ENCODE measurements around the gene SOHLH1. TPM values are rescaled to one million over a fixed set of nuclear protein-coding genes. Genes with fewer than 3 reads are reported as not detected.
A peak's percentile ranks its signal among the peaks of the same experiment; 100 is the strongest.

Gene SOHLH1
- polyA plus RNA-seq, 1 of the 3 experiments (the other 2 are of a cell fraction): not detected

DNA sequence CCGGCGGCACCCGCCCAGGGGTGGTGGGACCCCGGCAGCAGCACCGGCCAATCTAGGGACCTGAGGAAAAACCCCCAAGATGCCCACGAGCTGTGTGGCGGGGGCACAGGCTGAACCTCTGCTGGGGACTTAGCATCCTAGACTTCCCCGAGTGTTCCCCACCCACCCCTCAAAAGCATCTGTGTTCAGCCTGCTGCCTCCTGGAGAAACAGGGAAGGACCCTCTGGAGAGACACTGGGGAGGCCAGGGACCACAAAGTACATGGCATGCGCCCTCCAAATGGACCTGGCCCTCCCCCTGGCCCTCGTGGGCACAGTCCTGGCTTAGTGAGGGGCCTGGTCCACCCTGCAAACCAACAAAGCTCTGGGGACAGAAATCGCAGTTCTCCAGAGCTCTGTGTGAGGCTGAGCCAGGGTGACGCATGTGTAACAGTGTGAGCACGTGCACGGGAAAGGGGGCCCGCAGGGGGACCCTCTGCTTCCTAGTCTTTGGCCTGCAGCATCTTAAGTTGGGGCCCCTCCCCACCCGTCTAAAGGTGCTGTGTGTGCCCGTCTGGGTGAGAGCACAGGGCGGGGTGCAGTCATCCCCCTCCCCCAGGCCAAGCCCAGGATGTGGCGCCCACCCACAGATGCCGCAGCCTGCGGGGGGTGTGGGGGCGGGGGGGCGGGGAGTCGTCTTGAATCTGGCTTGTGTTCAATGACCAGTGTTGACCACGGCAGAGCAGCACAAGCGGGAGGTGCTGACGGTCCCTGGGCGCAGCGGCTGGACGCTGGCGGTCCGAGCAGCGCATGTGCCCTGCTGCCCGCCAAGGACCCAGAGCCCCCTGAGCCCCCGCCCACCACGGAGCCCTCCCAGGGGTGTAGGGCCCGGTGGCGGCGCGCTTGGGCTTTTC is 2.0 kb upstream of the SOHLH1 start:
- Histone ChIP-seq H3K4me2 (peak overlapping the region; percentile 37; the same call in 1 of the 2 replicates), H3K9me3 (no peaks in the 10 kb centered on the region), H3K36me3 (replicated peaks in 1 of 2; ENCODE audit: control insufficient read depth in 1 of 2, insufficient read depth in 2 of 2, low read length in 1 of 2) (no peaks in the 10 kb centered on the region), H3K4me3 (ENCODE audit: low read depth in 2 of 2, low read length in 1 of 2) (peak overlapping the region in 1 of 2 experiments; percentile 30; a peak in 2 of 4 replicates), H3K79me2 (ENCODE audit: insufficient read depth) (no peaks in the 10 kb centered on the region), H3K9ac (no peak overlapping the region), H3K27ac (ENCODE audit: low read depth in 2 of 2, low read length in 1 of 2) (no peak overlapping the region; a peak in 1 of 4 replicates), H2AFZ (ENCODE audit: low read depth) (no peak overlapping the region), H3F3A (replicated peaks; ENCODE audit: insufficient read depth) (no peaks in the 10 kb centered on the region), H3K9me2 (no peaks in the 10 kb centered on the region), H4K20me1 (ENCODE audit: insufficient read depth) (no peaks in the 10 kb centered on the region), H3K4me1 (ENCODE audit: control insufficient read depth in 1 of 2, insufficient read depth in 2 of 2, low read depth in 1 of 2, low read length in 1 of 2) (peaks cover 0 to 23% of the 10 kb centered on the region in 2 experiments; a peak in 1 of 4 replicates), H3K27me3 (ENCODE audit: insufficient read depth) (no peaks in the 10 kb centered on the region)
- ChIA-PET POLR2A (no interaction called here), CTCF (interaction anchor here (0.7 to 4.3 kb wide), 7 partner anchors 8 to 187 kb away, joined by 3 to 32 read pairs (median 4); no protein-coding TSS in a partner anchor)
- WGBS (ENCODE audit: low lambda C conversion rate): 80% methylated on average over 1 of the region's 40 CpGs
- TF ChIP-seq EP300 (IDR thresholded peaks at IDR 0.05; ENCODE audit: borderline replicate concordance in 1 of 2, low read depth in 1 of 2, low read length in 1 of 2) (no peak), POLR2AphosphoS5 (IDR thresholded peaks at IDR 0.05; ENCODE audit: low read depth, low read length) (no peak), ELF1 (IDR thresholded peaks at IDR 0.05) (no peak), GATA2 (CRISPR knock-in tag; IDR thresholded peaks at IDR 0.05) (no peak)
- TF ChIP-seq, protein P1, sequence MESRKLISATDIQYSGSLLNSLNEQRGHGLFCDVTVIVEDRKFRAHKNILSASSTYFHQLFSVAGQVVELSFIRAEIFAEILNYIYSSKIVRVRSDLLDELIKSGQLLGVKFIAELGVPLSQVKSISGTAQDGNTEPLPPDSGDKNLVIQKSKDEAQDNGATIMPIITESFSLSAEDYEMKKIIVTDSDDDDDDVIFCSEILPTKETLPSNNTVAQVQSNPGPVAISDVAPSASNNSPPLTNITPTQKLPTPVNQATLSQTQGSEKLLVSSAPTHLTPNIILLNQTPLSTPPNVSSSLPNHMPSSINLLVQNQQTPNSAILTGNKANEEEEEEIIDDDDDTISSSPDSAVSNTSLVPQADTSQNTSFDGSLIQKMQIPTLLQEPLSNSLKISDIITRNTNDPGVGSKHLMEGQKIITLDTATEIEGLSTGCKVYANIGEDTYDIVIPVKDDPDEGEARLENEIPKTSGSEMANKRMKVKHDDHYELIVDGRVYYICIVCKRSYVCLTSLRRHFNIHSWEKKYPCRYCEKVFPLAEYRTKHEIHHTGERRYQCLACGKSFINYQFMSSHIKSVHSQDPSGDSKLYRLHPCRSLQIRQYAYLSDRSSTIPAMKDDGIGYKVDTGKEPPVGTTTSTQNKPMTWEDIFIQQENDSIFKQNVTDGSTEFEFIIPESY (IDR thresholded peaks at IDR 0.05; ENCODE audit: borderline replicate concordance, low read depth): no peak
- peak; percentile 57 for DNase-seq

DNA sequence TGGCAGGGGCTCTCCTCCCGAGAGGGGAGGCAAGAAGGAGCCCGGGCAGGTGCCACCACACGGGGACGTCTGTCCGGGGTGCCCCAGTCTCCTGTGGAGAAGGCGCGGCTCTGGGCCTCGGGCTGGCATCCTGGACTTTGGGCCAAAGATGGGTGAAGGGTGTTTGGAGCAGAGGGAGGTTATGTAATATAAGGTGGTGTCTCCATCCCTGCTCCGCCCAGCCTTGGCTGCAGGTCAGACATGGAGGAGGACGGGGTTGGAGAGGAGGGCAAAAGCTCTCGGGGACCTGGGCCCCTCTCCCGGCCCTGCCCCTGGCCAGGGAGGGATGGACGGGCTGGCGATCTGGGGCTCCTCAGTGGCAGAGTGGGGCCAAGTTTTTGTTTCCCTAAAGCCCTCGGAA is 1.2 kb upstream of the SOHLH1 start:
- no peaks in the 10 kb centered on the region for H3K9me3 ChIP-seq
- DNase-seq: no peak
- H3K9ac ChIP-seq: no peak overlapping the region
- no peak overlapping the region for H3K27ac ChIP-seq (ENCODE audit: low read depth in 2 of 2, low read length in 1 of 2)
- no peak overlapping the region for H3K4me2 ChIP-seq
- no peaks in the 10 kb centered on the region for H3F3A ChIP-seq (replicated peaks; ENCODE audit: insufficient read depth)
- no peaks in the 10 kb centered on the region for H3K36me3 ChIP-seq (replicated peaks in 1 of 2; ENCODE audit: control insufficient read depth in 1 of 2, insufficient read depth in 2 of 2, low read length in 1 of 2)
- H3K79me2 ChIP-seq (ENCODE audit: insufficient read depth): no peaks in the 10 kb centered on the region
- H3K4me1 ChIP-seq (ENCODE audit: control insufficient read depth in 1 of 2, insufficient read depth in 2 of 2, low read depth in 1 of 2, low read length in 1 of 2): peaks cover 0 to 20% of the 10 kb centered on the region in 2 experiments; a peak in 1 of 4 replicates
- CTCF ChIA-PET: interaction anchor here (0.6 to 1.4 kb wide), 3 partner anchors 98 to 422 kb away, joined by 3 read pairs; no protein-coding TSS in a partner anchor
- no peaks in the 10 kb centered on the region for H4K20me1 ChIP-seq (ENCODE audit: insufficient read depth)
- H3K4me3 ChIP-seq (ENCODE audit: low read depth in 2 of 2, low read length in 1 of 2): no peak overlapping the region
- no peak overlapping the region for H2AFZ ChIP-seq (ENCODE audit: low read depth)
- TF ChIP-seq RFX5 (IDR thresholded peaks at IDR 0.05; ENCODE audit: low read length) (no peak), RXRA (IDR thresholded peaks at IDR 0.05; ENCODE audit: borderline replicate concordance, low read depth) (no peak)
- POLR2A ChIA-PET: no interaction called here
- no peaks in the 10 kb centered on the region for H3K9me2 ChIP-seq
- 66% methylated on average over 10 of the region's 15 CpGs for WGBS (ENCODE audit: low lambda C conversion rate)
- H3K27me3 ChIP-seq (ENCODE audit: insufficient read depth): no peaks in the 10 kb centered on the region

DNA sequence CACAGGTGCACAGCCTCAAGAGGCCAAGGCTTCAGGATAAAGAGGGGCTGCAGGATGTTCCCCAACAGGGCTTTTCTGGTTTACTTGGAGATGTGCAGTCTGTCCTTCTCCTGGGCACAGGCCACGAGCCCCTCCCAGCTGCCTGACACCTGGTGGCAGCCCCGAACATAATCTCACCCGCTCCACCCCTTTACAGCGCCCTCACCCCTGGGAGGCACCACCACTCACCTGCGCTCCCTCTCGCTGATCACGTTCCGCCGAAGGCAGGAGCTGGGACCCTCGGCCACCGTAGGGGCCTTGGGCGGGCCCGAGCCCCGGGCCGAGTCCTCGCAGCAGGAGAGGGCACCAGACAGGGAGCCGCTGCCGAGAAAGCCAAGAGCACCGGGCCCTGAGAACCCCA is 514 bp downstream of the SOHLH1 start:
- Histone ChIP-seq H3K4me1 (ENCODE audit: control insufficient read depth in 1 of 2, insufficient read depth in 2 of 2, low read depth in 1 of 2, low read length in 1 of 2) (peaks cover 0 to 4% of the 10 kb centered on the region in 2 experiments; a peak in 1 of 4 replicates), H2AFZ (ENCODE audit: low read depth) (no peak overlapping the region), H3K9me3 (no peaks in the 10 kb centered on the region), H3K4me3 (ENCODE audit: low read depth in 2 of 2, low read length in 1 of 2) (no peak overlapping the region), H3F3A (replicated peaks; ENCODE audit: insufficient read depth) (no peaks in the 10 kb centered on the region), H3K27ac (ENCODE audit: low read depth in 2 of 2, low read length in 1 of 2) (no peak overlapping the region), H3K79me2 (ENCODE audit: insufficient read depth) (no peaks in the 10 kb centered on the region), H3K4me2 (no peak overlapping the region), H3K27me3 (ENCODE audit: insufficient read depth) (no peaks in the 10 kb centered on the region), H3K9me2 (no peaks in the 10 kb centered on the region), H3K36me3 (replicated peaks in 1 of 2; ENCODE audit: control insufficient read depth in 1 of 2, insufficient read depth in 2 of 2, low read length in 1 of 2) (no peaks in the 10 kb centered on the region), H3K9ac (no peak overlapping the region), H4K20me1 (ENCODE audit: insufficient read depth) (no peaks in the 10 kb centered on the region)
- ChIA-PET CTCF (no interaction called here), POLR2A (no interaction called here)
- 65% methylated on average over 5 of the region's 19 CpGs for WGBS (ENCODE audit: low lambda C conversion rate)
- DNase-seq: no peak
- TF ChIP-seq, protein P2, sequence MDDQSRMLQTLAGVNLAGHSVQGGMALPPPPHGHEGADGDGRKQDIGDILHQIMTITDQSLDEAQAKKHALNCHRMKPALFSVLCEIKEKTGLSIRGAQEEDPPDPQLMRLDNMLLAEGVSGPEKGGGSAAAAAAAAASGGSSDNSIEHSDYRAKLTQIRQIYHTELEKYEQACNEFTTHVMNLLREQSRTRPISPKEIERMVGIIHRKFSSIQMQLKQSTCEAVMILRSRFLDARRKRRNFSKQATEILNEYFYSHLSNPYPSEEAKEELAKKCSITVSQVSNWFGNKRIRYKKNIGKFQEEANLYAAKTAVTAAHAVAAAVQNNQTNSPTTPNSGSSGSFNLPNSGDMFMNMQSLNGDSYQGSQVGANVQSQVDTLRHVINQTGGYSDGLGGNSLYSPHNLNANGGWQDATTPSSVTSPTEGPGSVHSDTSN (IDR thresholded peaks at IDR 0.05): no peak
- TF ChIP-seq, protein P3, sequence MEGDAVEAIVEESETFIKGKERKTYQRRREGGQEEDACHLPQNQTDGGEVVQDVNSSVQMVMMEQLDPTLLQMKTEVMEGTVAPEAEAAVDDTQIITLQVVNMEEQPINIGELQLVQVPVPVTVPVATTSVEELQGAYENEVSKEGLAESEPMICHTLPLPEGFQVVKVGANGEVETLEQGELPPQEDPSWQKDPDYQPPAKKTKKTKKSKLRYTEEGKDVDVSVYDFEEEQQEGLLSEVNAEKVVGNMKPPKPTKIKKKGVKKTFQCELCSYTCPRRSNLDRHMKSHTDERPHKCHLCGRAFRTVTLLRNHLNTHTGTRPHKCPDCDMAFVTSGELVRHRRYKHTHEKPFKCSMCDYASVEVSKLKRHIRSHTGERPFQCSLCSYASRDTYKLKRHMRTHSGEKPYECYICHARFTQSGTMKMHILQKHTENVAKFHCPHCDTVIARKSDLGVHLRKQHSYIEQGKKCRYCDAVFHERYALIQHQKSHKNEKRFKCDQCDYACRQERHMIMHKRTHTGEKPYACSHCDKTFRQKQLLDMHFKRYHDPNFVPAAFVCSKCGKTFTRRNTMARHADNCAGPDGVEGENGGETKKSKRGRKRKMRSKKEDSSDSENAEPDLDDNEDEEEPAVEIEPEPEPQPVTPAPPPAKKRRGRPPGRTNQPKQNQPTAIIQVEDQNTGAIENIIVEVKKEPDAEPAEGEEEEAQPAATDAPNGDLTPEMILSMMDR (IDR thresholded peaks at IDR 0.05): no peak
- TF ChIP-seq MXI1 (IDR thresholded peaks at IDR 0.05; ENCODE audit: low read depth, low read length) (no peak), SIN3A (IDR thresholded peaks at IDR 0.05; ENCODE audit: borderline replicate concordance, low read depth, low read length) (no peak)

Measured in SK-N-SH (cell line).